Nucleus accumbens (tissue), 56 donors: Measurements from ENCODE around the gene EEF2.
A peak's percentile ranks its signal among the peaks of the same experiment; 100 is the strongest.
"Not testable (repeated sequence)": the region's sequence is repeated elsewhere in the genome, so short reads cannot be mapped to it uniquely, and the experiment has no call there.

Source experiments
- DNase-seq, 56 donors: peaks; one replicate each; lab custom pipeline; 2025; lab: John Stamatoyannopoulos, UW

EEF2 gene

GRCh38 chr19:4015705-4016402, 30.6 kb upstream of the EEF2 start:
- DNase-seq = no peak

GRCh38 chr19:4014541-4015491, 29.6 kb upstream of the EEF2 start:
- no peak for DNase-seq

GRCh38 chr19:4013886-4014540, 28.8 kb upstream of the EEF2 start:
- peak in 21 of 56 donors; percentile 3 to 56 (median 36) for DNase-seq

- DNase-seq = no peak
These were observed 27.8 kb upstream of the EEF2 start for GRCh38 chr19:4012975-4013634.

- DNase-seq = peak in 1 of 56 donors; percentile 14
These were observed 27.1 kb upstream of the EEF2 start for GRCh38 chr19:4012092-4012974.

- DNase-seq = not testable (repeated sequence)
These were observed 26.2 kb upstream of the EEF2 start for GRCh38 chr19:4011430-4011829.

GRCh38 chr19:4010808-4011110, 25.5 kb upstream of the EEF2 start:
- no peak for DNase-seq

- no peak for DNase-seq
These were observed 24.9 kb upstream of the EEF2 start for GRCh38 chr19:4009990-4010807.

- DNase-seq = peak in 5 of 56 donors; percentile 8 to 38 (median 17)
These were observed 22.7 kb upstream of the EEF2 start for GRCh38 chr19:4007836-4008539.

GRCh38 chr19:4007021-4007835, 22.0 kb upstream of the EEF2 start, which contains the start of gene PIAS4:
Gene PIAS4, plus strand, starts transcription at chr19:4007736. Its CDS starts 25 bp downstream, at chr19:4007761.
- peak; percentile 50 to 99 (median 93) for DNase-seq

- DNase-seq = not testable (repeated sequence)
These were observed 20.2 kb upstream of the EEF2 start for GRCh38 chr19:4005436-4005835.

- DNase-seq = not testable (repeated sequence)
These were observed 15.5 kb upstream of the EEF2 start for GRCh38 chr19:4000798-4001197.

GRCh38 chr19:3998667-3999412, 13.6 kb upstream of the EEF2 start:
- not testable (repeated sequence) for DNase-seq

- no peak for DNase-seq
These were observed 10.3 kb upstream of the EEF2 start for GRCh38 chr19:3995607-3996006.

GRCh38 chr19:3990815-3991117, 5.5 kb upstream of the EEF2 start:
- no peak for DNase-seq

- peak in 52 of 56 donors; percentile 17 to 89 (median 60) for DNase-seq
These were observed 2.5 kb upstream of the EEF2 start for GRCh38 chr19:3987619-3988371.
